Left forelimb (tissue), 1 donor: ENCODE measurements around the gene BACE2.

Source experiments
- DNase-seq: peaks from one replicate; pipeline ENCODE4 v3.0.0-alpha.2; 2018; ENCODE audit warnings: low spot score

BACE2 gene

DNA sequence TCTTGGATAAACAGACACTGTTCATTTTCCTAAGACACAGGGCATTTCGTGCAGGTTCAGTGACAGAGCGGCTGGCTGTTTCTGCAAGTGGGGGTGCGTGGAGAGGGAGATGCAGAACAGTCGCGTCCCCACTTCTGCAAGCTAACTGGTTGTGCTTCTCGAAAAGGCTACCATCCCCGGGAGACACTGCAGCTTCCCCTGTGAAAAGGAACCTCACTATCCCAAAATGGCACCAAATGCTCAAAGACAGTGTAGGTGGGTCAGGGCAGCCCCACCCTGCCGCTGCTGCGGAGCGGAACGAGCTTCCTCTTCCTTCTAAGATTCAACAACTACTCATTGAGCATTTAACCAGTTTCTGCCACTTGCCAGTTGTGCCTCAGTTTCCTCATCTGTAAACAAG lies 19.2 kb upstream of the BACE2 start:
- DNase-seq = peak; percentile 37

- no peak for DNase-seq
These were observed 18.8 kb upstream of the BACE2 start for GRCh38 chr21:41149199-41149598.

DNA sequence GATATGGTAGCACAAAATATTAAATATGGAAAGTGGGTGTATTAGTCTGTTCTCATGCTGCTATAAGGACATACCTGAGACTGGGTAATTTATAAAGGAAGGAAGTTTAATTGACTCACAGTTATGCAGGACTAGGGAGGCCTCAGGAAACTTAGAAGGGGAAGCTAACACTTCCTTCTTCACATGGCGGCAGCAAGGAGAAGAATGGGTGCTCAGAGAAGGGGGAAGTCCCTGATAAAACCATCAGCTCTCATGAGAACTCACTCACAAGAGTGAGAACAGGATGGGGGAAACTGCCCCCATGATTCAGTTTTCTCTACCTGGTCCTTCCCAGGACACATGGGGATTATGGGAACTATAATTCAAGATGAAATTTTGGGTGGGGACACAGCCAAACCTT lies 15.8 kb upstream of the BACE2 start:
- peak; percentile 14 for DNase-seq

DNA sequence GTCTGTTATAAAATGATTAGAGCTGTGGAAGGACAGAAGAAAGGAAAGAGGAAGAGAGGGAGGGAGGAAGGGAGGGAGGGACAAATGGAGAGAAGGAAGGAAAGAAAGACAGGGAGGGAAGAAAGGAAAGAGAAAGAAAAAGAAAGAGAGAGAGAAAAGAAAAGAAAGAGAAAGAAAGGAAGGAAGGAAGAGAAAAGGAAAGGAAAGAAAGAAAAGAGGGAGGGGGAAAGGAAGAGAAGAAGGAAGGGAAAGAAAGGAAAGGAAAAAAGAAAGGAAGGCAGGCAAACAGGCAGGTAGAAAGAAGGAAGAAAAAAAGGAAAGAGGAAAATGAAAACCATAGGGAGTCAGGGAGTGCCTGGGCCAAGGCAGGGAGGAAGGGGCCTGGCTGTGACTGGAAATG lies 14.5 kb upstream of the BACE2 start:
- no peak for DNase-seq

DNA sequence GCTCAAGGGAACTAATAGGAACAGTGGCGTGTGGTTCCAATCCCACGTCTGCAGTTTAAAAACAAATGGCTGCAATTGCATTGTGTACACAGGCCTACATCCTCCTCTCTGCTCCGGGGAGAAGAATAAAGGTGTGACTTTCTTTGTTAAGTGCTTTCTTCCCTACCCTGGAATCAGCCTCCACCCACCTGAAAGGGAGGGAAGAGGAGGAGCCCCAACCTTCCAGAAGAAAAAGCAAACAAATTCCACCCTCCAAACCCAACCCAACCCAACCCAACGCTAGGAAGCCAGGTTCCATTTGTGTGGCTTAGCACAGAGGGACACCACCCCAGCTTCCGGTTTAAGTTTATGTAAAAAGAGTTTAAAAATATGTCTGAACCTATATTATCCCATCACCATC lies 11.8 kb upstream of the BACE2 start:
- DNase-seq = no peak

- DNase-seq = no peak
These were observed 9.9 kb upstream of the BACE2 start for GRCh38 chr21:41158026-41158425.

DNA sequence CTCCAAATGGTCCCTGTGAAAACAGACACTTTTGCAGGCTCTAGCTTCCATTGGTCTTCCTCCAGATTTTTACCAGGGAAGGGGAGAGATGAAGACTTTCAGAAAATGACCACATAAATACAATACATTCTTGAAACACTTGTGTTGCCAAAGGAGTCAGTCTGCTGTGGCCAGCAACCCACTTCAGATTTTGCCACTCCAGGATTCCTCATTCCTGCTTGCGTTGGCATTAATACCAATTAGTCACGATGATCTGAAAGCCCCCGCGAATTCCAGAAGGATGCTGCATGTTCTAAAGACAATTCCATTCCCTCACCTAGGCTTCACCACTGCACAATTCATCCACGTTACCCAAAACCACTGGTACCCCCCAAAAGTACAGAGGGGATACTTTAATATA lies 7.9 kb upstream of the BACE2 start:
- peak; percentile 14 for DNase-seq

DNA sequence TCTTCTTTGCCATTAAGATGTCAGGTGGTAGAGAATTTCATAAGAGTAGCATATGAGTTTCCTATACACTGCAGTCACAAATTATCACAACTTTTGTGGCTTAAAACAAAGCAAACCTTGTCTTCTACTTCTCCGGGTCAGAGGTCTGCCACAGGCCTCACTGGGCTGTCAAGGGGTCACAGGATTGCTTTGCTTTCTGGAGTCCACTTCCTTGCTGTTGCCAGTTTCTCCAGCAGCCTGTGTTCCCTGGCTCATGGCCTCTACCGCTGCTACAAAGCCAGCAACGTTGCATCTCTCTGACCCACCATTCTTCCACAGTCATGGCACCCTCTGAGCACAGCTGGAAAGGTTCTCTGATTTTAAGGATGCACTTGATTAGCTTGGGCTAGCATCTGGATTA lies 6.5 kb upstream of the BACE2 start:
- DNase-seq = peak; percentile 18

DNA sequence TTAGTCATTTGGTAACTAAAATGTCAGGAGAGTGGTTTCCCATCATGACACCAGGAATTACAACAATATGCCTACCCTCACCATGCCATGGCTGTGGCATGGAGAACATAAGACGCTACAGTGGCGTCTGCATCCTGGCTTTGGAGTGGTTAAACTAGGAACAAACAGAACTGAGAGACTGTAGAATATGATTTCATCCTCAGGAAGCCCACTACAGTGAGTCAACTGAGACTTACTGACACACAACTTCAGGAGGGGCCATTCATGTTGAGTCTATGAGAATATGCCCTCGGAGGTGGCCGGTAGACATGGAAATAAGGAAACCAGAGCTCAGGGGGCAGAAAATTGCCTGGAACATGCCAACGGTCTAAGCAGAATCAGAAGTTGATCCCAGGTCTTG lies 5.9 kb upstream of the BACE2 start:
- no peak for DNase-seq

- no peak for DNase-seq
These were observed 4.9 kb upstream of the BACE2 start for GRCh38 chr21:41163091-41163490.

GRCh38 chr21:41164052-41164451 lies 3.9 kb upstream of the BACE2 start:
- DNase-seq = peak; percentile 0

- peak; percentile 22 for DNase-seq
These were observed 2.8 kb upstream of the BACE2 start for GRCh38 chr21:41164981-41165655.

GRCh38 chr21:41166884-41167283 lies 1.1 kb upstream of the BACE2 start:
- peak; percentile 75 for DNase-seq

DNA sequence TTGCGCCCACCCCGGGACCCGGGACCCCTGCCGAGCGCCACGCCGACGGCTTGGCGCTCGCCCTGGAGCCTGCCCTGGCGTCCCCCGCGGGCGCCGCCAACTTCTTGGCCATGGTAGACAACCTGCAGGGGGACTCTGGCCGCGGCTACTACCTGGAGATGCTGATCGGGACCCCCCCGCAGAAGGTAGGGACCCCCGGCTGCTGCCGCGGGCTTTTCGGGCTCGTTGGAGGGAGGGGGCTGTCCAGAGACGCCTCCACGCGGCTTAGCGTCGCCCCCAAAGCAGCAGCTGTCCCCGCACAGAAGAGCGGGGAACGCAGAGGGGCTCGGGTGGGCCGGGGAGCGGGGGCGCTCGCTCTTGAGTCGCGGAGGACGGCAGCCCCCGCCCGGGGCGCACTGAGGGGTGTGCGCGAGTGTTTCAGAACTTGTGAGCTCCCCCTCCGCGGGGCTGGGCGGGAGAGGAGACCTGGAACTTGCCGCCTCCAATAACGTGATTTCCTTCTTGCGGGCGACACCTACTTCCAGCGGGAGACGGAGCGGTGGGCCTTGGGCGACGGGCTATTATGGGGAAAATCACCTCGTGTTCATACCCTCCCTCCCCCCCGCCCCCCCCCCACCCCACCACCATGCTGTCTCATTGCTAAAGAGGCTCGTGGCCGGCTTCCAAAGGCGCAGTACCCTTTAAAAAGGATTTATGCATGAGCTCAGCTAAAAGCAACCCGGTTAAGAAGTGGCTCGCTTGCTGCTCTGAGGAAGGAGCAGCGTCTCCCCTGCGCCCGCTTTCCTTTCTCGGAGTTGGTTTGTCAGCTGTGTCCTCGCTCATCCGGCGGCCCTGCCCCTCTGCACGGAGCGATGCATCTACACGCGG lies 664 bp downstream of the BACE2 start:
- peak; percentile 73 for DNase-seq

DNA sequence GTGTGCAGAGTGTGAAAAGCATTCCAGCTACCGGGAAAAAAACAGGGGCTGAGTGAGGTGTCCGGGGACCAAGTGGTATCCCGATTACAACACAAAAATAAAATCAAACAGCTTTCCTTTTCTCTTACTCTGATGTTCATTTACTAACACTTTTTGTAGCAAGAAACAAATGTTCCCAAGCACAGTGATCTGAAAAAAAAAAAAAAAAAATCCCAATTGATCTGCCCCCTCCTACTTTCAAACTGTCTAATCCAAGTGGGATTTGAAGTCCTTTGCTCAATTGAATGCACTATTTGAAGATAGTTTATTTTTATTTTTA lies 1.3 kb downstream of the BACE2 start:
- no peak for DNase-seq

DNA sequence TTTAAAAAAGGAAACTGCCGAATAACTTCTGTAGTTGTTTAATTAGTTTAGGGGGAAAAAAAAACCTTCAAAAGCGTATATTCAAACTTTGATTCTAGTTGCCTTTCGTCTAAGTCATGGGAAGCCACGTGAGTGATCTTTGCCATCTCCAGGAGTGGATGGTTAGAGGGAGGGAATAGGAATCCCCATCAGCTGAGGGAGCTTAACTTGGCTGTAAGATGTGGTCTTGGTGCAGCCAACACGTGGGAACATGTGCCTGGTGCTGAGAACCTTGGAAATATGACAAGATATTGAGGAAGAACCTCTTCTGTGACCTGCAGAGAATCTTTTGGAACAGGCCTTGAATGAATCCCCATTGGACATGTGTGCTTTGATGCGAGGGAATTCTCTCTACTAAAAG lies 1.7 kb downstream of the BACE2 start:
- DNase-seq = peak; percentile 11

DNA sequence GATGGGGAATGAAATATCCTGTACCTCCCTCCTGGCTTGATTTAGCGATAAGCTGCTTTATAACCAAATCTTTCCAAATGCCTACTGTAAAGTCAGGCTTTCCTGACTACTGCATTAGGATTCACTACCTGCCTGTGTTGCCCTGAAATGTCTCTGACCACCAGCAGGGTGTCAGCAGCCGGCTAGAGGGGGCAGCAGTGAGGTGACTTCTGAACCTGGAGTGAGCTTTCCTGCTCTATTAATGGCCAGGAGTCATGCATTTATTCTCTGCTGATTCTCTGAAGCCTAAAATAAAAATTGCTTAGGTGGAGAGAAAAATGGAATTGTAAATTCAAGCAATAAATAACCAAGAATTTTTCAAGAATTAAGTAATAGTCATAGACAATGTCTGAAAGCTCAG lies 2.5 kb downstream of the BACE2 start:
- DNase-seq = no peak

- DNase-seq = no peak
These were observed 3.1 kb downstream of the BACE2 start for GRCh38 chr21:41170859-41171609.

GRCh38 chr21:41175080-41175479 lies 7.1 kb downstream of the BACE2 start:
- DNase-seq = no peak

- DNase-seq = no peak
These were observed 8.9 kb downstream of the BACE2 start for GRCh38 chr21:41176846-41177245.

DNA sequence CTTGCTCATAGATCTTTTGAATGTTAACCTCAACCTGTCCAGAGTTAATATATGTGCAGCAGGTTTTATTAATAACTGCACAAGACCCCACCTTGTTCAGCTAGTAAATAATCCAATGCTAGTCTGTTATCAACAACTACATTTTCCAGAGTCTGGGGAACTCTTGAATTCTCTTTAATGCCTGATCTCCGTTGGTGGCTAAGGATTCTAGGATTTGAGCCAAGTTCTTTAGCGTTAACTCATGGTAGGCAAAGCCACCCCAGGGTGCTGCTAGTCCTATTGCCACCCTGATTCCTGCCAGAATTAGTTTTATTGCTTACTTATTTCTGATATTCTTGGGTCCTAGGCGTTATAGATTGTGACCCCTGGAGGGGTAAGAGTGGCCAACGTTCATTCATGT lies 12.8 kb downstream of the BACE2 start:
- no peak for DNase-seq

- DNase-seq = no peak
These were observed 14.6 kb downstream of the BACE2 start for GRCh38 chr21:41182547-41182946.

GRCh38 chr21:41183575-41183974 lies 15.6 kb downstream of the BACE2 start:
- DNase-seq = no peak
